Kidney epithelial cell (primary cell): ENCODE data around the gene GALE. TPM values are rescaled to one million over a fixed set of nuclear protein-coding genes. Genes with fewer than 3 reads are reported as not detected.
"Not testable (repeated sequence)": the region's sequence is repeated elsewhere in the genome, so short reads cannot be mapped to it uniquely, and the experiment has no call there.

Experiments
- DNase-seq: peaks from one replicate; pipeline ENCODE4 v3.0.0-alpha.2; 2010; ENCODE audit warnings: low read depth
- H3K27me3 ChIP-seq: 2 replicates; pipeline ENCODE4 v1.6.0; 2011; ENCODE audit warnings: low read length; ENCODE audit not compliant: control insufficient read depth, insufficient read depth
- H3K36me3 ChIP-seq: 2 replicates; pipeline ENCODE4 v1.5.1; 2011; ENCODE audit warnings: low read length; ENCODE audit not compliant: control insufficient read depth, insufficient read depth
- H3K4me3 ChIP-seq: 2 replicates; pipeline ENCODE4 v1.5.1; 2011; ENCODE audit warnings: low read depth, mild to moderate bottlenecking, control low read depth, low read length
- CTCF ChIP-seq: IDR thresholded peaks from 2 replicates; pipeline ENCODE4 v1.5.1; 2011; ENCODE audit warnings: mild to moderate bottlenecking, moderate library complexity, low read length, control low read depth, inconsistent platforms; ENCODE audit not compliant: insufficient read depth, poor library complexity, severe bottlenecking
- total RNA-seq: library from RNA; depleted of rRNA; stranded (reverse); fragments of >200 nt; gene quantifications from 2 replicates; pipeline ENCODE4 v1.2.3, GENCODE V29; 2015

Gene GALE
- total RNA-seq, 1 donor from 2014 or later, result 158 TPM

- TF ChIP-seq CTCF, result no peak
- DNase-seq, result no peak
- Histone ChIP-seq H3K27me3 (no peaks in the 10 kb centered on the region), H3K36me3 (peaks cover 6% of the 10 kb centered on the region), H3K4me3 (no peak overlapping the region)
Measured at GRCh38 chr1:23788695-23789094, 11.9 kb downstream of the GALE start.

- no peak for DNase-seq
- Histone ChIP-seq H3K27me3 (no peaks in the 10 kb centered on the region), H3K36me3 (peaks cover 6% of the 10 kb centered on the region), H3K4me3 (no peak overlapping the region)
- no peak for TF ChIP-seq CTCF
Measured at GRCh38 chr1:23787701-23788100, 12.9 kb downstream of the GALE start.

GRCh38 chr1:23784846-23785245 lies 15.7 kb downstream of the GALE start:
- H3K4me3 ChIP-seq, result no peak overlapping the region
- TF ChIP-seq CTCF, result no peak
- no peaks in the 10 kb centered on the region for H3K27me3 ChIP-seq
- DNase-seq, result no peak
- peaks cover 6% of the 10 kb centered on the region for H3K36me3 ChIP-seq

GRCh38 chr1:23783141-23783540 lies 17.4 kb downstream of the GALE start:
- not testable (repeated sequence) for H3K4me3 ChIP-seq, H3K27me3 ChIP-seq, DNase-seq, H3K36me3 ChIP-seq

GRCh38 chr1:23779826-23780371 lies 20.7 kb downstream of the GALE start:
- no peak for TF ChIP-seq CTCF
- Histone ChIP-seq H3K4me3 (no peak overlapping the region), H3K27me3 (no peaks in the 10 kb centered on the region), H3K36me3 (no peaks in the 10 kb centered on the region)
- no peak for DNase-seq

- Histone ChIP-seq H3K36me3 (no peaks in the 10 kb centered on the region), H3K27me3 (no peaks in the 10 kb centered on the region), H3K4me3 (peak within 1 kb of the TSS; percentile 56)
- no peak for DNase-seq
- TF ChIP-seq CTCF, result no peak
Measured at GRCh38 chr1:23777979-23778814, 22.4 kb downstream of the GALE start, which contains the start of gene PITHD1. TSS of gene PITHD1 (plus strand) at chr1:23778418. CDS start at chr1:23778516, 98 bp downstream.
